Measurements from ENCODE around the gene EIF4H.

DNA sequence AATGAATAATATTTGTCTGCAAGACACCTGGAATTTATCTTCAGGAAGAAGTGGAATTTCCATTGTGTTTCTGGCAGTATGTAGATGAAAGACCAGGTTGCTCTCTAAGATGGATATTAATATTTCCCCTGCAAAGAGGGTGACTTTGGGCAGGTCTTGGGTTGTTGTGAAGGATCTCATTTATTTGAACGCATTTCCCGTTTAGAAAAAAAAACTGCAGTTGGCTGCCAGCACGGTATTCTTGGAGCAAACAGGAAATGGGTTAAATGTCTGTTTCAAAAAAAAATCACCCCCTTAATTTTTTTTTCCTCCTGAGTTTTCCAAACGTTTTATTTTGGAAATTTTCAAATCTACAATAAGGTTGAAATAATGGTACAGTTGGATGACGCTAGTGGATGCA lies 11.5 kb downstream of the EIF4H start:
- TF ChIP-seq, protein P1, sequence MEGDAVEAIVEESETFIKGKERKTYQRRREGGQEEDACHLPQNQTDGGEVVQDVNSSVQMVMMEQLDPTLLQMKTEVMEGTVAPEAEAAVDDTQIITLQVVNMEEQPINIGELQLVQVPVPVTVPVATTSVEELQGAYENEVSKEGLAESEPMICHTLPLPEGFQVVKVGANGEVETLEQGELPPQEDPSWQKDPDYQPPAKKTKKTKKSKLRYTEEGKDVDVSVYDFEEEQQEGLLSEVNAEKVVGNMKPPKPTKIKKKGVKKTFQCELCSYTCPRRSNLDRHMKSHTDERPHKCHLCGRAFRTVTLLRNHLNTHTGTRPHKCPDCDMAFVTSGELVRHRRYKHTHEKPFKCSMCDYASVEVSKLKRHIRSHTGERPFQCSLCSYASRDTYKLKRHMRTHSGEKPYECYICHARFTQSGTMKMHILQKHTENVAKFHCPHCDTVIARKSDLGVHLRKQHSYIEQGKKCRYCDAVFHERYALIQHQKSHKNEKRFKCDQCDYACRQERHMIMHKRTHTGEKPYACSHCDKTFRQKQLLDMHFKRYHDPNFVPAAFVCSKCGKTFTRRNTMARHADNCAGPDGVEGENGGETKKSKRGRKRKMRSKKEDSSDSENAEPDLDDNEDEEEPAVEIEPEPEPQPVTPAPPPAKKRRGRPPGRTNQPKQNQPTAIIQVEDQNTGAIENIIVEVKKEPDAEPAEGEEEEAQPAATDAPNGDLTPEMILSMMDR (IDR thresholded peaks at IDR 0.05): no peak
- no peak for TF ChIP-seq POLR2A (IDR thresholded peaks at IDR 0.05)
